ENCODE measurements around the gene PCDHA4.

PCDHA4 gene

DNA sequence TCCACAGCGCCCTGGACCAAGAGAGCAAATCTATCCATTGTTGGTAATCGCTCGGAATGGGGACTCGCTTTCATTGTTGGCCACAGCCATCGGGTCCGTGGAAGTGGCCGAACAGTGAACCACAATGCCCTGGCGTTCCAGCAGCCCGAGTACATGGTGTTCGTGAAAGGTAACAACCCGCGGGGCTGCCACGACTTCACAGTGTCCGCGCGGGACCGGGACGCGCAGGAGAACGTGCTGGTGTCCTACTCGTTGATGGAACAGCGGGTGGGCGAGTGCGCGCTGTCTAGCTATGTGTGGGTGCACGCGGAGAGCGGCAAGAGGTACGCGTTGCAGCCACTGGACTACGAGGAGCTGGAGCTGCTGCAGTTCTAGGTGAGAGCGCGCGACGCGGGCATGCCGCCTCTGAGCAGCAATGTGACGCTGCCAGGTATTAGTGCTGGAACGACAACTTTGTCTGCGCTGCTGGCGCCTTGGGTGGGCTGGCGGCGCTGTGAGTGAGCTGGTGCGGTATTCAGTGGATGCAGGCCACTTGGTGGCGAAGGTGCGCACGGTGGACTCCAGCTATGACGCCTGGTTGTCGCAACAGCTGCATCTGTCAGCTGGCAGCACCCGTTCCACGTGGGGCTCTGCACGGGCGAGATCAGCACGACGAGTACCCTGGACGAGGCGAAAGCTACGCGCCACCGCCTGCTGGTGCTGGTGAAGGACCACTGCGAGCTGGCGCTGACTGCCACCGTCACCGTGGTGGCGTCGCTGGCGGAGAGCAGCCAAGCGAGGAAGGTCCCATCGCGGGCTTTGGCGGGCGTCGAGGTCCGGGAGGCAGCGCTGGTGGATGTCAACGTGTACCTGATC lies 55.8 kb downstream of the PCDHA4 start:
- no peak for DNase-seq

All from activated CD4-positive, CD25-positive, alpha-beta regulatory T cell treated with anti-CD3 and anti-CD28 coated beads, Interleukin-2, amount 50 U/mL, for 72 hours (primary cell).